ENCODE results near the gene EBI3.

GRCh38 chr19:4229179-4229931 lies at the start of gene EBI3:
- no peak for TF ChIP-seq POLR2A (IDR thresholded peaks at IDR 0.05)
- TF ChIP-seq, protein P1, sequence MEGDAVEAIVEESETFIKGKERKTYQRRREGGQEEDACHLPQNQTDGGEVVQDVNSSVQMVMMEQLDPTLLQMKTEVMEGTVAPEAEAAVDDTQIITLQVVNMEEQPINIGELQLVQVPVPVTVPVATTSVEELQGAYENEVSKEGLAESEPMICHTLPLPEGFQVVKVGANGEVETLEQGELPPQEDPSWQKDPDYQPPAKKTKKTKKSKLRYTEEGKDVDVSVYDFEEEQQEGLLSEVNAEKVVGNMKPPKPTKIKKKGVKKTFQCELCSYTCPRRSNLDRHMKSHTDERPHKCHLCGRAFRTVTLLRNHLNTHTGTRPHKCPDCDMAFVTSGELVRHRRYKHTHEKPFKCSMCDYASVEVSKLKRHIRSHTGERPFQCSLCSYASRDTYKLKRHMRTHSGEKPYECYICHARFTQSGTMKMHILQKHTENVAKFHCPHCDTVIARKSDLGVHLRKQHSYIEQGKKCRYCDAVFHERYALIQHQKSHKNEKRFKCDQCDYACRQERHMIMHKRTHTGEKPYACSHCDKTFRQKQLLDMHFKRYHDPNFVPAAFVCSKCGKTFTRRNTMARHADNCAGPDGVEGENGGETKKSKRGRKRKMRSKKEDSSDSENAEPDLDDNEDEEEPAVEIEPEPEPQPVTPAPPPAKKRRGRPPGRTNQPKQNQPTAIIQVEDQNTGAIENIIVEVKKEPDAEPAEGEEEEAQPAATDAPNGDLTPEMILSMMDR (IDR thresholded peaks at IDR 0.05) = no peak

Measured in right lobe of liver (tissue), 4 donors.